GM12892 (cell line): ENCODE results near the gene HPS5.

Experiments
- POLR2A ChIP-seq: IDR thresholded peaks from 2 replicates; pipeline ENCODE4 v1.6.1; 2011; ENCODE audit warnings: low read depth, low read length, control low read depth
- POLR2AphosphoS5 ChIP-seq: IDR thresholded peaks from 2 replicates; pipeline ENCODE4 v1.6.1; 2011; ENCODE audit warnings: low read depth, low read length, control low read depth
- TAF1 ChIP-seq: IDR thresholded peaks from 2 replicates; pipeline ENCODE4 v1.6.1; 2011; ENCODE audit warnings: low read depth, mild to moderate bottlenecking, control low read depth, low read length, borderline replicate concordance

GRCh38 chr11:18233912-18234311, 88.0 kb downstream of the HPS5 start:
- TF ChIP-seq TAF1 (no peak), POLR2AphosphoS5 (no peak), POLR2A (no peak)
